Loucy (cell line): ENCODE data around the gene TMSB15B.

Experiments
- H2AFZ ChIP-seq: fragments of 200-600 bp; sonication (generic); 2 replicates; pipeline ENCODE4 v1.6.0; 2016; ENCODE audit warnings: antibody characterized with exemption, mild to moderate bottlenecking, low read length, moderate library complexity
- H3F3A ChIP-seq: fragments of 200-600 bp; 2 replicates; pipeline ENCODE4 v1.6.0; 2016; ENCODE audit warnings: antibody characterized with exemption, low read depth, mild to moderate bottlenecking
- H3K27me3 ChIP-seq: fragments of 200-600 bp; sonication (generic); 2 replicates; pipeline ENCODE4 v1.6.1; 2014; ENCODE audit warnings: low read length, mild to moderate bottlenecking; ENCODE audit not compliant: insufficient read depth, poor library complexity, severe bottlenecking
- H3K36me3 ChIP-seq: fragments of 200-600 bp; sonication (generic); 2 replicates; pipeline ENCODE4 v1.6.1; 2016; ENCODE audit warnings: low read length; ENCODE audit not compliant: insufficient read depth
- H3K4me1 ChIP-seq: fragments of 200-600 bp; sonication (generic); 2 replicates; pipeline ENCODE4 v1.5.1; 2014; ENCODE audit warnings: low read length, mild to moderate bottlenecking; ENCODE audit not compliant: insufficient read depth, poor library complexity, severe bottlenecking
- H3K4me2 ChIP-seq: fragments of 200-600 bp; sonication (generic); 2 replicates; pipeline ENCODE4 v1.6.0; 2014; ENCODE audit warnings: antibody characterized with exemption, low read length, low read depth, mild to moderate bottlenecking; ENCODE audit not compliant: poor library complexity, severe bottlenecking
- H3K4me3 ChIP-seq: fragments of 200-600 bp; sonication (generic); 2 replicates; pipeline ENCODE4 v1.5.1; 2014; ENCODE audit warnings: low read length, mild to moderate bottlenecking, mixed read lengths; ENCODE audit not compliant: poor library complexity, severe bottlenecking
- H3K79me2 ChIP-seq: fragments of 200-600 bp; sonication (generic); 2 replicates; pipeline ENCODE4 v1.6.1; 2014; ENCODE audit warnings: low read length; ENCODE audit not compliant: insufficient read depth
- H3K9ac ChIP-seq: fragments of 200-600 bp; sonication (generic); 2 replicates; pipeline ENCODE4 v1.6.0; 2014; ENCODE audit warnings: mild to moderate bottlenecking, low read depth, low read length, moderate library complexity; ENCODE audit not compliant: poor library complexity, severe bottlenecking
- H3K9me2 ChIP-seq: fragments of 200-600 bp; sonication (generic); replicated peaks from 2 replicates; pipeline ENCODE4 v1.6.1; 2016; ENCODE audit warnings: low read depth, low read length, mixed read lengths
- H3K9me3 ChIP-seq: fragments of 200-600 bp; sonication (generic); 2 replicates; pipeline ENCODE4 v1.6.1; 2014; ENCODE audit warnings: mild to moderate bottlenecking, antibody characterized with exemption, low read length, low read depth; ENCODE audit not compliant: insufficient read depth
- H4K20me1 ChIP-seq: fragments of 200-600 bp; sonication (generic); 2 replicates; pipeline ENCODE4 v1.6.0; 2014; ENCODE audit warnings: antibody characterized with exemption, low read length, mild to moderate bottlenecking; ENCODE audit not compliant: insufficient read depth, poor library complexity, severe bottlenecking
- CTCF ChIP-seq: fragments of 200-600 bp; sonication (generic); conservative IDR thresholded peaks from 2 replicates; pipeline ENCODE4 v1.5.1; 2014; ENCODE audit warnings: mild to moderate bottlenecking, antibody characterized with exemption, low read length
- EZH2phosphoT487 ChIP-seq: fragments of 200-600 bp; IDR thresholded peaks from 2 replicates; pipeline ENCODE4 v1.6.1; 2018; ENCODE audit warnings: antibody characterized with exemption, mild to moderate bottlenecking, moderate library complexity, borderline replicate concordance

The TMSB15B gene

GRCh38 chrX:103999234-103999633 lies 36.8 kb downstream of the TMSB15B start:
- H3K4me1 ChIP-seq = no peaks in the 10 kb centered on the region
- no peaks in the 10 kb centered on the region for H4K20me1 ChIP-seq
- no peak for TF ChIP-seq CTCF
- no peak for TF ChIP-seq EZH2phosphoT487
- H2AFZ ChIP-seq = no peak overlapping the region
- H3K4me2 ChIP-seq = no peak overlapping the region
- H3K9ac ChIP-seq = no peak overlapping the region
- no peaks in the 10 kb centered on the region for H3F3A ChIP-seq
- H3K36me3 ChIP-seq = no peaks in the 10 kb centered on the region
- H3K9me3 ChIP-seq = no peaks in the 10 kb centered on the region
- no peaks in the 10 kb centered on the region for H3K79me2 ChIP-seq
- H3K4me3 ChIP-seq = no peak overlapping the region
- no peaks in the 10 kb centered on the region for H3K27me3 ChIP-seq
- no peaks in the 10 kb centered on the region for H3K9me2 ChIP-seq

- H4K20me1 ChIP-seq = no peaks in the 10 kb centered on the region
- H3K4me2 ChIP-seq = no peak overlapping the region
- H3F3A ChIP-seq = no peaks in the 10 kb centered on the region
- no peak overlapping the region for H2AFZ ChIP-seq
- no peaks in the 10 kb centered on the region for H3K4me1 ChIP-seq
- no peak overlapping the region for H3K9ac ChIP-seq
- no peaks in the 10 kb centered on the region for H3K9me2 ChIP-seq
- no peaks in the 10 kb centered on the region for H3K36me3 ChIP-seq
- no peak overlapping the region for H3K4me3 ChIP-seq
- H3K27me3 ChIP-seq = no peaks in the 10 kb centered on the region
- no peaks in the 10 kb centered on the region for H3K9me3 ChIP-seq
- no peaks in the 10 kb centered on the region for H3K79me2 ChIP-seq
- no peak for TF ChIP-seq CTCF
- TF ChIP-seq EZH2phosphoT487 = no peak
Observed at GRCh38 chrX:104008831-104009230, 46.4 kb downstream of the TMSB15B start.

DNA sequence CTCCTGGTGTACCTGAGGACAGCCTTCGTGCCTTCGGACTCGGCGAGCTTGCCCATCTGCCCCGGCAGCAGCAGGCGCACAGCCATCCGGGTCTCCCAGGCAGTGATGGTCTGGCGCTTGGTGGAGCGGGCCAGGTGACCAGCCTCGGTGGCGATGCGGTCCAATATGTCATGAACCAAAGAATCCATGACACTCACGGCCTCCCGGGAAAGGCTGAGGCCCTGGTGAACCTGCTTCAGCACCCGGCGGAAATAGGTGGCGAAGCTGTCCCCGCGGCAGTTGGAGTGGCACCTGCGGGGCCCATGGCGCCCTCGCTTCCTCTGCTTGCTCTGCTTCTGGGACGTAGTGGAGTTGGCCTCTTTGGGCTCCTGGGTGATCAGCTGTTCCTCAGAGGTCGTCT lies 50.7 kb downstream of the TMSB15B start:
- H3K27me3 ChIP-seq = no peaks in the 10 kb centered on the region
- TF ChIP-seq CTCF = no peak
- no peak for TF ChIP-seq EZH2phosphoT487
- no peaks in the 10 kb centered on the region for H3K36me3 ChIP-seq

More for the DNA sequence above, 50.7 kb downstream of the TMSB15B start:
- Histone ChIP-seq H4K20me1 (no peaks in the 10 kb centered on the region), H3F3A (no peaks in the 10 kb centered on the region), H3K4me3 (no peak overlapping the region), H3K9ac (no peak overlapping the region), H3K4me2 (no peak overlapping the region), H3K4me1 (no peaks in the 10 kb centered on the region), H3K79me2 (no peaks in the 10 kb centered on the region), H2AFZ (no peak overlapping the region), H3K9me2 (no peaks in the 10 kb centered on the region), H3K9me3 (no peaks in the 10 kb centered on the region)
